ENCODE measurements around the gene TMC6.

GRCh38 chr17:78125138-78125913 is 3.2 kb downstream of the TMC6 start:
- TF ChIP-seq CTCF (IDR thresholded peaks at IDR 0.05; ENCODE audit: low read depth, low read length, poor library complexity, severe bottlenecking) (no peak), EZH2phosphoT487 (IDR thresholded peaks at IDR 0.05; ENCODE audit: borderline replicate concordance, low read length) (no peak)
